Activated CD8-positive, alpha-beta memory T cell treated with anti-CD3 and anti-CD28 coated beads, Interleukin-2, amount 10 ng/mL, durations not matched to agents 7 days and 5 days (primary cell): ENCODE results near the gene LRP5. TPM values are rescaled to one million over a fixed set of nuclear protein-coding genes. Genes with fewer than 3 reads are reported as not detected.
A peak's percentile ranks its signal among the peaks of the same experiment; 100 is the strongest.

Experiments used
- ATAC-seq: fragments of 150-1000 bp; cut with Tn5 transposase; one replicate; pipeline ENCODE4 v1.10.0; 2021; ENCODE audit warnings: moderate library complexity
- CTCF ChIA-PET: fragments of 350-600 bp; sonication (Branson Sonifier 250); formaldehyde crosslinking; loops from one replicate; lab custom pipeline; 2021; ENCODE audit warnings: antibody characterized with exemption; lab: Charles Lee
- DNase-seq: peaks from one replicate; pipeline ENCODE4 v3.0.0-alpha.2; 2020
- H3K27ac Mint-ChIP-seq: one replicate; pipeline ENCODE4 v1.8.0; 2021; ENCODE audit warnings: mild to moderate bottlenecking, mixed read lengths
- H3K27me3 Mint-ChIP-seq: one replicate; pipeline ENCODE4 v1.8.0; 2021; ENCODE audit warnings: mixed read lengths
- H3K36me3 Mint-ChIP-seq: one replicate; pipeline ENCODE4 v1.8.0; 2021; ENCODE audit warnings: mild to moderate bottlenecking, mixed read lengths
- H3K4me1 Mint-ChIP-seq: one replicate; pipeline ENCODE4 v1.8.0; 2021; ENCODE audit warnings: mixed read lengths
- H3K4me3 Mint-ChIP-seq: one replicate; pipeline ENCODE4 v1.8.0; 2021; ENCODE audit warnings: mild to moderate bottlenecking, moderate library complexity, mixed read lengths
- H3K9me3 Mint-ChIP-seq: one replicate; pipeline ENCODE4 v1.8.0; 2022; ENCODE audit warnings: low read depth, mixed read lengths
- total RNA-seq, 2 experiments: library from RNA; stranded (reverse); gene quantifications; one replicate each; pipeline ENCODE4 v1.2.3, GENCODE V29; 2021

LRP5 gene
- total RNA-seq, 2 experiments from 2014 or later, result 15.6 to 16.2 TPM

GRCh38 chr11:68303982-68304780 lies 8.2 kb upstream of the LRP5 start:
- peaks cover 16% of the 10 kb centered on the region for H3K4me1 Mint-ChIP-seq
- H3K36me3 Mint-ChIP-seq, result peaks cover 2% of the 10 kb centered on the region
- no peak for ATAC-seq
- no peak overlapping the region for H3K27ac Mint-ChIP-seq
- no peaks in the 10 kb centered on the region for H3K27me3 Mint-ChIP-seq
- peaks cover 1% of the 10 kb centered on the region for H3K9me3 Mint-ChIP-seq
- CTCF ChIA-PET, result interaction anchor here (0.6 to 2.1 kb wide), 5 partner anchors 16 to 79 kb away, joined by 3 to 11 read pairs (median 3); no protein-coding TSS in a partner anchor
- no peak overlapping the region for H3K4me3 Mint-ChIP-seq
- DNase-seq, result no peak

GRCh38 chr11:68306636-68307035 lies 5.8 kb upstream of the LRP5 start:
- peaks cover 10% of the 10 kb centered on the region for H3K27me3 Mint-ChIP-seq

GRCh38 chr11:68308068-68308467 lies 4.3 kb upstream of the LRP5 start:
- CTCF ChIA-PET, result interaction anchor here (1.4 kb wide), 1 partner anchor 84 kb away, joined by 3 read pairs; no protein-coding TSS in a partner anchor
- H3K36me3 Mint-ChIP-seq, result peaks cover 2% of the 10 kb centered on the region
- peaks cover 1% of the 10 kb centered on the region for H3K9me3 Mint-ChIP-seq
- DNase-seq (no peak), ATAC-seq (no peak)
- H3K27ac Mint-ChIP-seq, result no peak overlapping the region
- H3K4me3 Mint-ChIP-seq, result no peak overlapping the region
- H3K27me3 Mint-ChIP-seq, result peaks cover 14% of the 10 kb centered on the region
- peaks cover 33% of the 10 kb centered on the region for H3K4me1 Mint-ChIP-seq

More at GRCh38 chr11:68306636-68307035, 5.8 kb upstream of the LRP5 start:
- ATAC-seq (no peak), DNase-seq (no peak)
- H3K36me3 Mint-ChIP-seq, result peaks cover 2% of the 10 kb centered on the region
- H3K4me3 Mint-ChIP-seq, result no peak overlapping the region
- H3K4me1 Mint-ChIP-seq, result peaks cover 33% of the 10 kb centered on the region
- peaks cover 1% of the 10 kb centered on the region for H3K9me3 Mint-ChIP-seq
- no peak overlapping the region for H3K27ac Mint-ChIP-seq
- CTCF ChIA-PET, result interaction anchor here (1.4 to 1.6 kb wide), 2 partner anchors 9 to 86 kb away, joined by 3 to 8 read pairs; no protein-coding TSS in a partner anchor

- no peaks in the 10 kb centered on the region for H3K9me3 Mint-ChIP-seq
- H3K27ac Mint-ChIP-seq, result no peak overlapping the region
- peaks cover 2% of the 10 kb centered on the region for H3K36me3 Mint-ChIP-seq
- CTCF ChIA-PET, result interaction anchor here (1.4 kb wide), 1 partner anchor 13 kb away, joined by 3 read pairs; no protein-coding TSS in a partner anchor
- H3K27me3 Mint-ChIP-seq, result peaks cover 29% of the 10 kb centered on the region
- ATAC-seq (no peak), DNase-seq (no peak)
- no peak overlapping the region for H3K4me3 Mint-ChIP-seq
- peaks cover 44% of the 10 kb centered on the region for H3K4me1 Mint-ChIP-seq
These were observed 2.7 kb upstream of the LRP5 start for GRCh38 chr11:68309621-68310185.

- ATAC-seq (no peak), DNase-seq (no peak)
- H3K36me3 Mint-ChIP-seq, result no peaks in the 10 kb centered on the region
- CTCF ChIA-PET, result interaction anchor here (1.0 to 1.8 kb wide), 4 partner anchors 14 to 72 kb away, joined by 3 to 10 read pairs (median 4); no protein-coding TSS in a partner anchor
- H3K27me3 Mint-ChIP-seq, result peaks cover 38% of the 10 kb centered on the region
- H3K27ac Mint-ChIP-seq, result no peak overlapping the region
- H3K4me1 Mint-ChIP-seq, result peaks cover 35% of the 10 kb centered on the region
- peak overlapping the region; percentile 60 for H3K4me3 Mint-ChIP-seq
- no peaks in the 10 kb centered on the region for H3K9me3 Mint-ChIP-seq
These were observed 953 bp upstream of the LRP5 start for GRCh38 chr11:68311160-68312116.

- peak overlapping the region; percentile 41 for H3K27ac Mint-ChIP-seq
- peak overlapping the region; percentile 76 for H3K4me3 Mint-ChIP-seq
- H3K4me1 Mint-ChIP-seq, result peaks cover 33% of the 10 kb centered on the region
- no peaks in the 10 kb centered on the region for H3K9me3 Mint-ChIP-seq
- CTCF ChIA-PET, result interaction anchor here (1.3 kb wide), 1 partner anchor 42 kb away, joined by 3 read pairs; no protein-coding TSS in a partner anchor
- H3K36me3 Mint-ChIP-seq, result no peaks in the 10 kb centered on the region
- ATAC-seq, result peak; percentile 54
- no peak for DNase-seq
- H3K27me3 Mint-ChIP-seq, result peaks cover 38% of the 10 kb centered on the region
These were observed 586 bp downstream of the LRP5 start for GRCh38 chr11:68312780-68313573.

GRCh38 chr11:68313574-68314202 lies 1.3 kb downstream of the LRP5 start:
- ATAC-seq (no peak), DNase-seq (no peak)
- H3K36me3 Mint-ChIP-seq, result no peaks in the 10 kb centered on the region
- H3K4me1 Mint-ChIP-seq, result peaks cover 33% of the 10 kb centered on the region
- CTCF ChIA-PET, result interaction anchor here (1.0 to 1.3 kb wide), 2 partner anchors 17 to 43 kb away, joined by 3 to 4 read pairs; no protein-coding TSS in a partner anchor
- peak overlapping the region; percentile 41 for H3K27ac Mint-ChIP-seq
- H3K27me3 Mint-ChIP-seq, result peaks cover 38% of the 10 kb centered on the region
- H3K4me3 Mint-ChIP-seq, result peak overlapping the region; percentile 76
- no peaks in the 10 kb centered on the region for H3K9me3 Mint-ChIP-seq

GRCh38 chr11:68314203-68315170 lies 2.1 kb downstream of the LRP5 start:
- Mint-ChIP-seq H3K4me1 (peaks cover 33% of the 10 kb centered on the region), H3K27ac (no peak overlapping the region), H3K36me3 (no peaks in the 10 kb centered on the region), H3K9me3 (no peaks in the 10 kb centered on the region), H3K4me3 (peak overlapping the region; percentile 76), H3K27me3 (peaks cover 39% of the 10 kb centered on the region)
- CTCF ChIA-PET, result interaction anchor here (1.0 to 1.3 kb wide), 2 partner anchors 18 to 43 kb away, joined by 3 to 4 read pairs; no protein-coding TSS in a partner anchor
- ATAC-seq (no peak), DNase-seq (no peak)

GRCh38 chr11:68315171-68315920 lies 3.0 kb downstream of the LRP5 start:
- H3K9me3 Mint-ChIP-seq, result no peaks in the 10 kb centered on the region

GRCh38 chr11:68317147-68317785 lies 4.9 kb downstream of the LRP5 start:
- Mint-ChIP-seq H3K9me3 (no peaks in the 10 kb centered on the region), H3K27ac (no peak overlapping the region), H3K27me3 (peaks cover 31% of the 10 kb centered on the region), H3K36me3 (no peaks in the 10 kb centered on the region), H3K4me1 (peaks cover 16% of the 10 kb centered on the region), H3K4me3 (no peak overlapping the region)
- no peak for ATAC-seq
- CTCF ChIA-PET, result no interaction called here
- DNase-seq, result no peak

More at GRCh38 chr11:68315171-68315920, 3.0 kb downstream of the LRP5 start:
- ATAC-seq (no peak), DNase-seq (no peak)
- H3K27me3 Mint-ChIP-seq, result peaks cover 45% of the 10 kb centered on the region
- no peak overlapping the region for H3K4me3 Mint-ChIP-seq
- CTCF ChIA-PET, result no interaction called here
- no peak overlapping the region for H3K27ac Mint-ChIP-seq
- H3K4me1 Mint-ChIP-seq, result peaks cover 29% of the 10 kb centered on the region
- no peaks in the 10 kb centered on the region for H3K36me3 Mint-ChIP-seq
